KMS-11 (cell line): Measurements from ENCODE around the gene RAB6D.
"Not testable (repeated sequence)": the region's sequence is repeated elsewhere in the genome, so short reads cannot be mapped to it uniquely, and the experiment has no call there.

Experiments used
- H2AFZ ChIP-seq: fragments of 200-600 bp; sonication (generic); 2 replicates; pipeline ENCODE4 v1.6.1; 2016; ENCODE audit warnings: antibody characterized with exemption, mixed run types, low read depth
- H3K27ac ChIP-seq: fragments of 200-600 bp; sonication (generic); 2 replicates; pipeline ENCODE4 v1.6.1; 2016; ENCODE audit warnings: mild to moderate bottlenecking, mixed run types
- H3K27me3 ChIP-seq: fragments of 200-600 bp; sonication (generic); 2 replicates; pipeline ENCODE4 v1.6.1; 2017; ENCODE audit warnings: mild to moderate bottlenecking, low read depth, mixed run types, moderate library complexity; ENCODE audit not compliant: insufficient read depth
- H3K36me3 ChIP-seq: fragments of 200-600 bp; sonication (generic); 2 replicates; pipeline ENCODE4 v1.6.1; 2017; ENCODE audit warnings: mild to moderate bottlenecking, mixed run types; ENCODE audit not compliant: insufficient read depth
- H3K4me1 ChIP-seq: fragments of 200-600 bp; sonication (generic); 2 replicates; pipeline ENCODE4 v1.6.1; 2016; ENCODE audit warnings: mild to moderate bottlenecking, low read depth, mixed run types; ENCODE audit not compliant: poor library complexity, severe bottlenecking
- H3K4me2 ChIP-seq: fragments of 200-600 bp; sonication (generic); 2 replicates; pipeline ENCODE4 v1.7.0; 2016; ENCODE audit warnings: mild to moderate bottlenecking, mixed run types
- H3K4me3 ChIP-seq: fragments of 200-600 bp; sonication (generic); IDR thresholded peaks from 2 replicates; pipeline ENCODE4 v1.6.1; 2017; ENCODE audit warnings: low read depth, low read length, mixed read lengths; ENCODE audit not compliant: insufficient read depth
- H3K79me2 ChIP-seq: fragments of 200-600 bp; sonication (generic); 2 replicates; pipeline ENCODE4 v1.6.1; 2016; ENCODE audit warnings: low read depth, mixed run types; ENCODE audit not compliant: insufficient read depth
- H3K9ac ChIP-seq: fragments of 200-600 bp; sonication (generic); 2 replicates; pipeline ENCODE4 v1.6.1; 2016; ENCODE audit warnings: mild to moderate bottlenecking, mixed run types
- H4K20me1 ChIP-seq: fragments of 200-600 bp; sonication (generic); 2 replicates; pipeline ENCODE4 v1.6.1; 2016; ENCODE audit warnings: mild to moderate bottlenecking, mixed run types; ENCODE audit not compliant: insufficient read depth
- CTCF ChIP-seq: fragments of 200-600 bp; sonication (generic); conservative IDR thresholded peaks from 2 replicates; pipeline ENCODE4 v1.6.1; 2017; ENCODE audit warnings: low read depth, mild to moderate bottlenecking, antibody characterized with exemption, low read length, moderate library complexity, mixed read lengths

RAB6D gene

GRCh38 chr2:131369954-131370353 is 6.0 kb upstream of the RAB6D start:
- TF ChIP-seq CTCF = no peak
- Histone ChIP-seq H3K27ac (no peak overlapping the region), H3K9ac (no peak overlapping the region), H4K20me1 (no peaks in the 10 kb centered on the region), H3K4me2 (no peak overlapping the region), H3K4me3 (no peak overlapping the region), H3K27me3 (no peaks in the 10 kb centered on the region), H2AFZ (no peak overlapping the region), H3K79me2 (no peaks in the 10 kb centered on the region), H3K36me3 (no peaks in the 10 kb centered on the region), H3K4me1 (no peaks in the 10 kb centered on the region)

- H2AFZ ChIP-seq, H3K9ac ChIP-seq, H3K27ac ChIP-seq, H3K27me3 ChIP-seq, H3K36me3 ChIP-seq, H3K4me3 ChIP-seq, H4K20me1 ChIP-seq, H3K79me2 ChIP-seq, H3K4me2 ChIP-seq, H3K4me1 ChIP-seq: not testable (repeated sequence)
Measured at GRCh38 chr2:131368493-131369066, 4.6 kb upstream of the RAB6D start.

GRCh38 chr2:131367352-131367751 is 3.4 kb upstream of the RAB6D start:
- Histone ChIP-seq H4K20me1 (no peaks in the 10 kb centered on the region), H3K4me2 (no peak overlapping the region), H2AFZ (no peak overlapping the region), H3K79me2 (no peaks in the 10 kb centered on the region), H3K36me3 (no peaks in the 10 kb centered on the region), H3K9ac (no peak overlapping the region), H3K4me1 (no peaks in the 10 kb centered on the region), H3K27me3 (no peaks in the 10 kb centered on the region), H3K4me3 (no peak overlapping the region), H3K27ac (no peak overlapping the region)
- no peak for TF ChIP-seq CTCF

GRCh38 chr2:131366643-131367042 is 2.7 kb upstream of the RAB6D start:
- no peaks in the 10 kb centered on the region for H4K20me1 ChIP-seq
- H3K79me2 ChIP-seq = no peaks in the 10 kb centered on the region
- no peak overlapping the region for H3K4me2 ChIP-seq
- no peak overlapping the region for H3K4me3 ChIP-seq
- no peak overlapping the region for H3K9ac ChIP-seq
- TF ChIP-seq CTCF = no peak
- no peaks in the 10 kb centered on the region for H3K27me3 ChIP-seq
- no peaks in the 10 kb centered on the region for H3K36me3 ChIP-seq
- no peaks in the 10 kb centered on the region for H3K4me1 ChIP-seq
- H3K27ac ChIP-seq = no peak overlapping the region
- no peak overlapping the region for H2AFZ ChIP-seq

- H3K79me2 ChIP-seq = no peaks in the 10 kb centered on the region
- H3K9ac ChIP-seq = no peak overlapping the region
- H3K27ac ChIP-seq = no peak overlapping the region
- no peaks in the 10 kb centered on the region for H3K27me3 ChIP-seq
- no peak overlapping the region for H3K4me2 ChIP-seq
- no peaks in the 10 kb centered on the region for H3K36me3 ChIP-seq
- no peak overlapping the region for H3K4me3 ChIP-seq
- no peak for TF ChIP-seq CTCF
- no peak overlapping the region for H2AFZ ChIP-seq
- no peaks in the 10 kb centered on the region for H4K20me1 ChIP-seq
- no peaks in the 10 kb centered on the region for H3K4me1 ChIP-seq
Measured at GRCh38 chr2:131365452-131365851, 1.5 kb upstream of the RAB6D start.

GRCh38 chr2:131363213-131363612 is 755 bp downstream of the RAB6D start:
- H3K36me3 ChIP-seq, H3K27me3 ChIP-seq, H2AFZ ChIP-seq, H3K4me3 ChIP-seq, H3K4me1 ChIP-seq, H3K9ac ChIP-seq, H4K20me1 ChIP-seq, H3K79me2 ChIP-seq, H3K4me2 ChIP-seq, H3K27ac ChIP-seq: not testable (repeated sequence)

GRCh38 chr2:131361773-131362172 is 2.2 kb downstream of the RAB6D start:
- not testable (repeated sequence) for H3K36me3 ChIP-seq, H3K4me2 ChIP-seq, H3K4me3 ChIP-seq, H3K9ac ChIP-seq, H3K4me1 ChIP-seq, H3K79me2 ChIP-seq, H3K27ac ChIP-seq, H4K20me1 ChIP-seq, H3K27me3 ChIP-seq, H2AFZ ChIP-seq
